Measurements from ENCODE around the gene HTR5A. TPM values are rescaled to one million over a fixed set of nuclear protein-coding genes. Genes with fewer than 3 reads are reported as not detected.

HTR5A gene
- total and polyA plus RNA-seq, 8 donors, result not detected

DNA sequence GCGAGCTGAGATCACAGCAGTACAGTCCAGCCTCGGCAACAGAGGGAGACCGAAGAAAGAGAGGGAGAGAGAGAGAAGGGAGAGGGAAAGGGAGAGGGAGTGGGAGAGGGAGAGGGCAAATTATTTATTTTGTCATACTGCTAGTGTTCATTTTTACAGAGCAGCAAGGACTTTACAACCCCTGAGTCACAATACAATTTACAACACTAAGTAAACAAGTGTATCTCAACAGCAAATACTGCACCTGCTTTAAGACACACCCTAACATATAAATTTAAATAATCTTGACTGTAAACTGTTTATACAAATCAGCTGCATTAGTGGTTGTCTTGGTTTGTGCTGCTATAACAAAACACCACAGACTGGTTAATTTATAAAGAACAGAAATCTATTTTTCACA is 27.2 kb downstream of the HTR5A start:
- Histone ChIP-seq H3K4me3 (no peak overlapping the region), H3K4me1 (no peaks in the 10 kb centered on the region), H3K9me3 (no peaks in the 10 kb centered on the region), H3K27me3 (peaks cover 0 to 13% of the 10 kb centered on the region in 2 donors), H3K36me3 (no peaks in the 10 kb centered on the region), H3K27ac (no peak overlapping the region)
- intact Hi-C loops (cut with DNase I), result no loop called here
- DNase-seq (no peak), ATAC-seq (no peak)
- TF ChIP-seq, protein P1, sequence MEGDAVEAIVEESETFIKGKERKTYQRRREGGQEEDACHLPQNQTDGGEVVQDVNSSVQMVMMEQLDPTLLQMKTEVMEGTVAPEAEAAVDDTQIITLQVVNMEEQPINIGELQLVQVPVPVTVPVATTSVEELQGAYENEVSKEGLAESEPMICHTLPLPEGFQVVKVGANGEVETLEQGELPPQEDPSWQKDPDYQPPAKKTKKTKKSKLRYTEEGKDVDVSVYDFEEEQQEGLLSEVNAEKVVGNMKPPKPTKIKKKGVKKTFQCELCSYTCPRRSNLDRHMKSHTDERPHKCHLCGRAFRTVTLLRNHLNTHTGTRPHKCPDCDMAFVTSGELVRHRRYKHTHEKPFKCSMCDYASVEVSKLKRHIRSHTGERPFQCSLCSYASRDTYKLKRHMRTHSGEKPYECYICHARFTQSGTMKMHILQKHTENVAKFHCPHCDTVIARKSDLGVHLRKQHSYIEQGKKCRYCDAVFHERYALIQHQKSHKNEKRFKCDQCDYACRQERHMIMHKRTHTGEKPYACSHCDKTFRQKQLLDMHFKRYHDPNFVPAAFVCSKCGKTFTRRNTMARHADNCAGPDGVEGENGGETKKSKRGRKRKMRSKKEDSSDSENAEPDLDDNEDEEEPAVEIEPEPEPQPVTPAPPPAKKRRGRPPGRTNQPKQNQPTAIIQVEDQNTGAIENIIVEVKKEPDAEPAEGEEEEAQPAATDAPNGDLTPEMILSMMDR (IDR thresholded peaks at IDR 0.05), result no peak

GRCh38 chr7:155103839-155104238 is 33.7 kb downstream of the HTR5A start:
- Histone ChIP-seq H3K4me1 (no peaks in the 10 kb centered on the region), H3K27ac (no peak overlapping the region), H3K4me3 (no peak overlapping the region), H3K9me3 (no peaks in the 10 kb centered on the region), H3K27me3 (peaks cover 0 to 30% of the 10 kb centered on the region in 2 donors), H3K36me3 (no peaks in the 10 kb centered on the region)
- TF ChIP-seq, protein P1 (IDR thresholded peaks at IDR 0.05), result no peak
- intact Hi-C loops (cut with DNase I), result no loop called here
- DNase-seq (no peak), ATAC-seq (no peak)

DNA sequence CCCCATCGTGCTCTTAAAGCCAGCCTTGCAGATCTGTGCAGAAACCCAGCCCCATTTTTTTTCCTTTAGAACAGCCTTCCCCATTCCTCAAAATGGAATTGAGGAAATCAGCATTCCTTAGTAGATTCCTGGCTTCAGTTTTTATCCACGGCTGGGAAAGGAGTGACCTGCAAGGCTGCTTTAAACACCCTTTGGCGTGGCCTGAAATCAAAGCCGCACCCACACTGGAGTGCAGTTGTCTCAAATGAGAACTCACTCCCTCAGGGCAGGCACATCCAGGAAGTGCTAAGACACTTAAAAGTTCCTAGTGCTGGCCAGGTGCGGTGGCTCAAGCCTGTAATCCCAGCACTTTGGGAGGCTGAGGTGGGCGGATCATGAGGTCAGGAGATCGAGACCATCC is 34.8 kb downstream of the HTR5A start:
- TF ChIP-seq, protein P1 (IDR thresholded peaks at IDR 0.05), result no peak
- intact Hi-C loops (cut with DNase I), result no loop called here

GRCh38 chr7:155106356-155106755 is 36.2 kb downstream of the HTR5A start:
- DNase-seq (no peak), ATAC-seq (no peak)
- Histone ChIP-seq H3K27ac (no peak overlapping the region), H3K36me3 (no peaks in the 10 kb centered on the region), H3K9me3 (no peaks in the 10 kb centered on the region), H3K27me3 (peaks cover 0 to 31% of the 10 kb centered on the region in 2 donors), H3K4me1 (no peaks in the 10 kb centered on the region), H3K4me3 (no peak overlapping the region)
- intact Hi-C loops (cut with DNase I), result no loop called here
- TF ChIP-seq, protein P1 (IDR thresholded peaks at IDR 0.05), result no peak

More for the DNA sequence above, 34.8 kb downstream of the HTR5A start:
- Histone ChIP-seq H3K4me1 (no peaks in the 10 kb centered on the region), H3K36me3 (no peaks in the 10 kb centered on the region), H3K9me3 (no peaks in the 10 kb centered on the region), H3K27me3 (peaks cover 0 to 31% of the 10 kb centered on the region in 2 donors), H3K27ac (no peak overlapping the region), H3K4me3 (no peak overlapping the region)
- ATAC-seq (peak; percentile 19), DNase-seq (no peak)

GRCh38 chr7:155107126-155107525 is 37.0 kb downstream of the HTR5A start:
- no peak overlapping the region for H3K27ac ChIP-seq
- no peaks in the 10 kb centered on the region for H3K9me3 ChIP-seq
- no peak for DNase-seq
- no peaks in the 10 kb centered on the region for H3K36me3 ChIP-seq
- intact Hi-C loops (cut with DNase I), result no loop called here
- H3K27me3 ChIP-seq, result peaks cover 0 to 33% of the 10 kb centered on the region in 2 donors
- TF ChIP-seq, protein P1 (IDR thresholded peaks at IDR 0.05), result no peak
- no peak overlapping the region for H3K4me3 ChIP-seq
- no peaks in the 10 kb centered on the region for H3K4me1 ChIP-seq
- ATAC-seq, result no peak
